Lower leg skin (tissue), 3 donors: ENCODE measurements around the gene ZBED4.
"Not testable (repeated sequence)": the region's sequence is repeated elsewhere in the genome, so short reads cannot be mapped to it uniquely, and the experiment has no call there.

Source experiments
- CTCF ChIP-seq, 3 donors: fragments of 450-650 bp; IDR thresholded peaks; one replicate each; pipeline ENCODE4 v1.5.1; 2016; ENCODE audit warnings: antibody characterized with exemption in 3 of 3, mild to moderate bottlenecking in 3 of 3, moderate library complexity in 2 of 3
- POLR2A ChIP-seq, 2 donors: fragments of 450-650 bp; IDR thresholded peaks; one replicate each; pipeline ENCODE4 v1.6.1; 2016 to 2017; ENCODE audit warnings: antibody characterized with exemption in 2 of 2, mild to moderate bottlenecking in 1 of 2, moderate library complexity in 1 of 2

- TF ChIP-seq CTCF, POLR2A (IDR thresholded peaks at IDR 0.05): not testable (repeated sequence)
Observed at GRCh38 chr22:49821741-49822140, 31.9 kb upstream of the ZBED4 start.
